Activated naive CD4-positive, alpha-beta T cell treated with anti-CD3 and anti-CD28 coated beads, Interleukin-2, amount 50 U/mL, for 72 hours (primary cell): ENCODE measurements around the gene DNAJC6. TPM values are rescaled to one million over a fixed set of nuclear protein-coding genes. Genes with fewer than 3 reads are reported as not detected.
"Not testable (repeated sequence)": the region's sequence is repeated elsewhere in the genome, so short reads cannot be mapped to it uniquely, and the experiment has no call there.

ENCODE experiments used
- ATAC-seq, 2 donors: fragments of 150-1000 bp; cut with Tn5 transposase; 2 replicates each; pipeline ENCODE4 v1.10.0; 2021; ENCODE audit warnings: mild to moderate bottlenecking in 2 of 2, moderate library complexity in 2 of 2
- DNase-seq, 2 donors: peaks; one replicate each; pipeline ENCODE4 v3.0.0; 2021 to 2022; ENCODE audit warnings: low spot score in 2 of 2
- H3K27ac Mint-ChIP-seq, 2 donors: one replicate each; pipeline ENCODE4 v1.8.0; 2022; ENCODE audit warnings: mild to moderate bottlenecking in 2 of 2, mixed read lengths in 2 of 2
- H3K36me3 Mint-ChIP-seq, 2 donors: one replicate each; pipeline ENCODE4 v1.8.0; 2022; ENCODE audit warnings: mixed read lengths in 2 of 2
- H3K9me3 Mint-ChIP-seq, 2 donors: one replicate each; pipeline ENCODE4 v1.8.0; 2022; ENCODE audit warnings: mixed read lengths in 2 of 2
- total RNA-seq, 2 donors: library from RNA; stranded (reverse); gene quantifications; one replicate each; pipeline ENCODE4 v1.2.3, GENCODE V29; 2022

DNAJC6 gene
- total RNA-seq, 2 donors from 2014 or later = 0.91 to 3.1 TPM

- H3K9me3 Mint-ChIP-seq = no peaks in the 10 kb centered on the region
- no peak for DNase-seq
- no peak for ATAC-seq
- peaks cover 14 to 21% of the 10 kb centered on the region in 2 donors for H3K36me3 Mint-ChIP-seq
- H3K27ac Mint-ChIP-seq = peak overlapping the region in 1 of 2 donors; percentile 70
These were observed 116.4 kb downstream of the DNAJC6 start for GRCh38 chr1:65425697-65426096.

- Mint-ChIP-seq H3K36me3 (peaks cover 14 to 18% of the 10 kb centered on the region in 2 donors), H3K9me3 (no peaks in the 10 kb centered on the region), H3K27ac (no peak overlapping the region)
- no peak for DNase-seq
- no peak for ATAC-seq
These were observed 119.7 kb downstream of the DNAJC6 start for GRCh38 chr1:65429078-65429477.

GRCh38 chr1:65429806-65430205, 120.5 kb downstream of the DNAJC6 start:
- no peak for ATAC-seq
- no peak for DNase-seq
- H3K9me3 Mint-ChIP-seq = no peaks in the 10 kb centered on the region
- H3K36me3 Mint-ChIP-seq = peaks cover 14 to 16% of the 10 kb centered on the region in 2 donors
- H3K27ac Mint-ChIP-seq = no peak overlapping the region

GRCh38 chr1:65431111-65431705, 121.9 kb downstream of the DNAJC6 start:
- peaks cover 4% of the 10 kb centered on the region in 2 donors for H3K36me3 Mint-ChIP-seq
- DNase-seq = no peak
- no peak overlapping the region for H3K27ac Mint-ChIP-seq
- H3K9me3 Mint-ChIP-seq = no peaks in the 10 kb centered on the region
- no peak for ATAC-seq

- DNase-seq (no peak), ATAC-seq (no peak)
- Mint-ChIP-seq H3K36me3 (no peaks in the 10 kb centered on the region), H3K27ac (no peak overlapping the region), H3K9me3 (no peaks in the 10 kb centered on the region)
These were observed 123.6 kb downstream of the DNAJC6 start for GRCh38 chr1:65432918-65433317.

- Mint-ChIP-seq H3K9me3 (no peaks in the 10 kb centered on the region), H3K36me3 (no peaks in the 10 kb centered on the region), H3K27ac (no peak overlapping the region)
- DNase-seq (no peak), ATAC-seq (no peak)
These were observed 124.9 kb downstream of the DNAJC6 start for GRCh38 chr1:65434255-65434654.

- Mint-ChIP-seq H3K36me3 (no peaks in the 10 kb centered on the region), H3K9me3 (no peaks in the 10 kb centered on the region), H3K27ac (no peak overlapping the region)
- DNase-seq (no peak), ATAC-seq (no peak)
These were observed 125.4 kb downstream of the DNAJC6 start for GRCh38 chr1:65434760-65435159.

GRCh38 chr1:65435987-65436386, 126.6 kb downstream of the DNAJC6 start:
- no peak for DNase-seq
- no peak for ATAC-seq
- Mint-ChIP-seq H3K27ac (no peak overlapping the region), H3K9me3 (no peaks in the 10 kb centered on the region), H3K36me3 (no peaks in the 10 kb centered on the region)

- Mint-ChIP-seq H3K27ac (no peak overlapping the region), H3K9me3 (no peaks in the 10 kb centered on the region), H3K36me3 (no peaks in the 10 kb centered on the region)
- no peak for DNase-seq
- ATAC-seq = no peak
These were observed 128.3 kb downstream of the DNAJC6 start for GRCh38 chr1:65437616-65438015.

- no peak for DNase-seq
- Mint-ChIP-seq H3K9me3 (no peaks in the 10 kb centered on the region), H3K27ac (peak overlapping the region in 1 of 2 donors; percentile 3), H3K36me3 (no peaks in the 10 kb centered on the region)
- no peak for ATAC-seq
These were observed 131.1 kb downstream of the DNAJC6 start for GRCh38 chr1:65440322-65440900.

- Mint-ChIP-seq H3K27ac (peak overlapping the region in 1 of 2 donors; percentile 3), H3K9me3 (no peaks in the 10 kb centered on the region), H3K36me3 (no peaks in the 10 kb centered on the region)
- DNase-seq (no peak), ATAC-seq (no peak)
These were observed 131.6 kb downstream of the DNAJC6 start for GRCh38 chr1:65440915-65441314.

- Mint-ChIP-seq H3K9me3 (no peaks in the 10 kb centered on the region), H3K36me3 (no peaks in the 10 kb centered on the region), H3K27ac (no peak overlapping the region)
- ATAC-seq = no peak
- DNase-seq = no peak
These were observed 132.1 kb downstream of the DNAJC6 start for GRCh38 chr1:65441464-65441863.

GRCh38 chr1:65442442-65442841, 133.1 kb downstream of the DNAJC6 start:
- no peaks in the 10 kb centered on the region for H3K36me3 Mint-ChIP-seq
- H3K27ac Mint-ChIP-seq = no peak overlapping the region
- H3K9me3 Mint-ChIP-seq = no peaks in the 10 kb centered on the region
- ATAC-seq = no peak
- DNase-seq = no peak

- Mint-ChIP-seq H3K27ac (no peak overlapping the region), H3K9me3 (no peaks in the 10 kb centered on the region), H3K36me3 (no peaks in the 10 kb centered on the region)
- DNase-seq = no peak
- no peak for ATAC-seq
These were observed 134.3 kb downstream of the DNAJC6 start for GRCh38 chr1:65443647-65444046.

GRCh38 chr1:65444128-65444640, 134.8 kb downstream of the DNAJC6 start:
- ATAC-seq (no peak), DNase-seq (no peak)
- Mint-ChIP-seq H3K9me3 (no peaks in the 10 kb centered on the region), H3K36me3 (no peaks in the 10 kb centered on the region), H3K27ac (no peak overlapping the region)

- H3K27ac Mint-ChIP-seq = no peak overlapping the region
- no peak for DNase-seq
- no peaks in the 10 kb centered on the region for H3K36me3 Mint-ChIP-seq
- no peaks in the 10 kb centered on the region for H3K9me3 Mint-ChIP-seq
- no peak for ATAC-seq
These were observed 136.5 kb downstream of the DNAJC6 start for GRCh38 chr1:65445837-65446236.

- Mint-ChIP-seq H3K36me3 (peaks cover 0 to 6% of the 10 kb centered on the region in 2 donors), H3K9me3 (peaks cover 0 to 4% of the 10 kb centered on the region in 2 donors), H3K27ac (no peak overlapping the region)
- ATAC-seq (no peak), DNase-seq (no peak)
These were observed 140.0 kb downstream of the DNAJC6 start for GRCh38 chr1:65449214-65449823.

GRCh38 chr1:65455678-65456077, 146.3 kb downstream of the DNAJC6 start:
- H3K27ac Mint-ChIP-seq, ATAC-seq, DNase-seq: not testable (repeated sequence)
- Mint-ChIP-seq H3K9me3 (peaks cover 6 to 11% of the 10 kb centered on the region in 2 donors), H3K36me3 (peaks cover 8 to 14% of the 10 kb centered on the region in 2 donors)
